IPS-15b (cell line): ENCODE results near the gene SEMA7A.
"Not testable (repeated sequence)": the region's sequence is repeated elsewhere in the genome, so short reads cannot be mapped to it uniquely, and the experiment has no call there.

Experiments
- H3K27me3 ChIP-seq: one replicate; pipeline ENCODE4 v1.6.1; 2013; ENCODE audit warnings: low read length; ENCODE audit not compliant: control insufficient read depth, insufficient read depth
- H3K36me3 ChIP-seq: one replicate; pipeline ENCODE4 v1.6.1; 2013; ENCODE audit warnings: low read length; ENCODE audit not compliant: control insufficient read depth, insufficient read depth
- H3K4me1 ChIP-seq: one replicate; pipeline ENCODE4 v1.6.1; 2013; ENCODE audit warnings: mild to moderate bottlenecking, low read length; ENCODE audit not compliant: control insufficient read depth, insufficient read depth
- H3K4me3 ChIP-seq: one replicate; pipeline ENCODE4 v1.5.1; 2013; ENCODE audit warnings: low read depth, low read length
- H3K9ac ChIP-seq: one replicate; pipeline ENCODE4 v1.6.1; 2013; ENCODE audit warnings: low read depth, mild to moderate bottlenecking, low read length
- H3K9me3 ChIP-seq: one replicate; pipeline ENCODE4 v1.6.1; 2013; ENCODE audit warnings: mild to moderate bottlenecking, low read length; ENCODE audit not compliant: control insufficient read depth, insufficient read depth

SEMA7A gene, protein sequence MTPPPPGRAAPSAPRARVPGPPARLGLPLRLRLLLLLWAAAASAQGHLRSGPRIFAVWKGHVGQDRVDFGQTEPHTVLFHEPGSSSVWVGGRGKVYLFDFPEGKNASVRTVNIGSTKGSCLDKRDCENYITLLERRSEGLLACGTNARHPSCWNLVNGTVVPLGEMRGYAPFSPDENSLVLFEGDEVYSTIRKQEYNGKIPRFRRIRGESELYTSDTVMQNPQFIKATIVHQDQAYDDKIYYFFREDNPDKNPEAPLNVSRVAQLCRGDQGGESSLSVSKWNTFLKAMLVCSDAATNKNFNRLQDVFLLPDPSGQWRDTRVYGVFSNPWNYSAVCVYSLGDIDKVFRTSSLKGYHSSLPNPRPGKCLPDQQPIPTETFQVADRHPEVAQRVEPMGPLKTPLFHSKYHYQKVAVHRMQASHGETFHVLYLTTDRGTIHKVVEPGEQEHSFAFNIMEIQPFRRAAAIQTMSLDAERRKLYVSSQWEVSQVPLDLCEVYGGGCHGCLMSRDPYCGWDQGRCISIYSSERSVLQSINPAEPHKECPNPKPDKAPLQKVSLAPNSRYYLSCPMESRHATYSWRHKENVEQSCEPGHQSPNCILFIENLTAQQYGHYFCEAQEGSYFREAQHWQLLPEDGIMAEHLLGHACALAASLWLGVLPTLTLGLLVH

GRCh38 chr15:74433592-74434262 is at the start of gene SEMA7A:
Gene SEMA7A, minus strand, starts transcription at chr15:74433958. Its CDS starts 40 bp downstream, at chr15:74433918.
- Histone ChIP-seq H3K36me3 (no peaks in the 10 kb centered on the region), H3K4me3 (peak within 1 kb of the TSS; percentile 77), H3K9ac (peak within 1 kb of the TSS; percentile 76), H3K4me1 (peaks cover 8% of the 10 kb centered on the region), H3K9me3 (no peaks in the 10 kb centered on the region), H3K27me3 (peaks cover 21% of the 10 kb centered on the region)

DNA sequence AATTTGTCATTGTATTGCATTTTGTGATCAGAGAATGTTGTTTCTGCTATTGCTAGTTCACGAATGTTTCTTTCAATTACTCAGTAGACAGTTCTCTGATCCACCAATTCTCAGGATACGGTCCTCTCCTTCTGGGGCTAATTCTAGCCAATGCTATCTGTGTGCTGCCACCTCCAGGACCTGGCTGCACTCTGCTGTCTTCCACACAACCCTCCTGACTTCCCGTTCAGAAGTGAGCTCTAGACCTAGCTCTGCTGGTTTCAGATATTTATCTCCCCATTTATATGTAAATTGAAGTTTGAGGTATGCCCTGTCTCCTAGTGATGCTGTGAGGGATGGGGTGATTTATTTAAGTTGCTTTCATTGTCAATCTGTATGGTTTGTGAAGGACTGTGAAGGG is 48.9 kb upstream of the SEMA7A start:
- H3K9me3 ChIP-seq: no peaks in the 10 kb centered on the region
- peaks cover 3% of the 10 kb centered on the region for H3K36me3 ChIP-seq
- H3K4me3 ChIP-seq: no peak overlapping the region
- no peak overlapping the region for H3K9ac ChIP-seq
- peaks cover 4% of the 10 kb centered on the region for H3K4me1 ChIP-seq
- H3K27me3 ChIP-seq: no peaks in the 10 kb centered on the region

- H3K9me3 ChIP-seq, H3K9ac ChIP-seq, H3K27me3 ChIP-seq, H3K4me1 ChIP-seq, H3K4me3 ChIP-seq, H3K36me3 ChIP-seq: not testable (repeated sequence)
Measured at GRCh38 chr15:74480364-74480763, 46.6 kb upstream of the SEMA7A start.

GRCh38 chr15:74471621-74472020 is 37.9 kb upstream of the SEMA7A start:
- not testable (repeated sequence) for H3K4me3 ChIP-seq

GRCh38 chr15:74470631-74471395 is 37.1 kb upstream of the SEMA7A start:
- Histone ChIP-seq H3K27me3 (no peaks in the 10 kb centered on the region), H3K4me3 (no peak overlapping the region), H3K9ac (no peak overlapping the region), H3K4me1 (no peaks in the 10 kb centered on the region), H3K36me3 (peaks cover 9% of the 10 kb centered on the region), H3K9me3 (no peaks in the 10 kb centered on the region)

More at GRCh38 chr15:74471621-74472020, 37.9 kb upstream of the SEMA7A start:
- H3K4me1 ChIP-seq, H3K9ac ChIP-seq, H3K9me3 ChIP-seq, H3K36me3 ChIP-seq, H3K27me3 ChIP-seq: not testable (repeated sequence)

- no peak overlapping the region for H3K4me3 ChIP-seq
- H3K36me3 ChIP-seq: peaks cover 5% of the 10 kb centered on the region
Measured at GRCh38 chr15:74468341-74469032, 34.7 kb upstream of the SEMA7A start.

DNA sequence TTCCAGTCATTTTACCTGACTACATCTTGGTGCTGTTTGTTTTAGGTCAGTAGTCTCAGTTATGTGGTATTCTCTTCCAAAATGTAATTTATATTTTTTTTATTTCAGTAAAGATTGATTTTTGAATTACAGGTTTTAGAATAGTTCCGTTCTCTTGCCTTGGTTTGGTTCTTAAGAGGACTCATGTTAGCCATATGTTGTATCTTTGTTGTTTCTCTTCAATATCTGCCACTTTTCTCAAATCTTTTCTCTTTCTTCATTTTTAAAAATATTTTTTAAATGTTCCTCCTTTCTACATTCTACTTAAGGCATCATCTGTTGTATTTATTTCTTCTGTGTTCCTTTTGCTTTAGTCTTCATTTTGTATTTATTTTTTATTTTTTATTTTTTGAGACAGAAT is 32.8 kb upstream of the SEMA7A start:
- Histone ChIP-seq H3K4me1 (peaks cover 3% of the 10 kb centered on the region), H3K9ac (no peak overlapping the region), H3K4me3 (no peak overlapping the region), H3K36me3 (peaks cover under 1% of the 10 kb centered on the region), H3K27me3 (no peaks in the 10 kb centered on the region), H3K9me3 (no peaks in the 10 kb centered on the region)

More at GRCh38 chr15:74468341-74469032, 34.7 kb upstream of the SEMA7A start:
- Histone ChIP-seq H3K27me3 (no peaks in the 10 kb centered on the region), H3K9ac (no peak overlapping the region), H3K4me1 (no peaks in the 10 kb centered on the region), H3K9me3 (no peaks in the 10 kb centered on the region)

DNA sequence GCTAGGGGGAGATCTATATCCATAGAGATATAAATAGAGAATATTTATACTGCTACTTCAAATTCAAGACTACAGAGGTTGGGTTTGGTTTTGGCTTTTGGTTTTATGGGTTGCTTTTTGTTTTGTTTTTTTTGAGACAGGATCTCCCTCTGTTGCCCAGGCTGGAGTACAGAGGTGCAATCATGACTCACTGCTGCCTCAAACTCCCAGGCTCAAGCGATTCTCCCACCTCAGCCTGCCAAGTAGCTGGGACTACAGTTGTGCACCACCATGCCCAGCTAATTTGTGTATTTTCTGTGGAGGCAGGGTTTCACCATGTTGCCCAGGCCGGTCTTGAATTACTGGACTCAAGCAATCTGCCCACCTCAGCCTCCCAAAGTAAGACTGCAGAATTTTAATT is 31.1 kb upstream of the SEMA7A start:
- H3K9ac ChIP-seq: no peak overlapping the region
- no peaks in the 10 kb centered on the region for H3K36me3 ChIP-seq
- H3K27me3 ChIP-seq: no peaks in the 10 kb centered on the region
- no peaks in the 10 kb centered on the region for H3K9me3 ChIP-seq
- H3K4me3 ChIP-seq: no peak overlapping the region
- peaks cover 3% of the 10 kb centered on the region for H3K4me1 ChIP-seq

GRCh38 chr15:74464216-74464615 is 30.5 kb upstream of the SEMA7A start:
- Histone ChIP-seq H3K9ac (no peak overlapping the region), H3K9me3 (no peaks in the 10 kb centered on the region), H3K36me3 (no peaks in the 10 kb centered on the region), H3K4me3 (no peak overlapping the region), H3K4me1 (peaks cover 3% of the 10 kb centered on the region), H3K27me3 (no peaks in the 10 kb centered on the region)

GRCh38 chr15:74463634-74464033 is 29.9 kb upstream of the SEMA7A start:
- Histone ChIP-seq H3K4me3 (no peak overlapping the region), H3K4me1 (peaks cover 3% of the 10 kb centered on the region), H3K9me3 (no peaks in the 10 kb centered on the region), H3K9ac (no peak overlapping the region), H3K36me3 (no peaks in the 10 kb centered on the region), H3K27me3 (no peaks in the 10 kb centered on the region)
